ENCODE results near the gene NUDT22.

The NUDT22 gene

DNA sequence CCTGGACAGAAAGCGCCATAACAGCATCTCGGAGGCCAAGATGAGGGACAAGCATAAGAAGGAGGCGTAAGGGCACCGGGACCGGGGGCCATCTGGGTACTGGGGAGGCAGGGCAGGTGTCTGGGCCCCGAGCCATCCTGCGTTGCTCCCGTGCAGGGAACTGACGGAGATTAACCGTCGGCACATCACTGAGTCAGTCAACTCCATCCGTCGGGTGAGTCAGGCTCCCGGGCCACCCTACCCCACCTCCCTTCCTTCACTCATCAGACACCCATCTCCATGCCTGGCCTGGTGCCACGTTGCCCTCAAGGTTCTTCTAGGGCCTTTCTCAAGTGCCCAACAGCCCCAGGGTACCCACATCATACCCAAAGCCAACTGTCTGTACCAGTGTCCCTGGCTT, 40.3 kb downstream of the NUDT22 start:
- TF ChIP-seq, protein P1, sequence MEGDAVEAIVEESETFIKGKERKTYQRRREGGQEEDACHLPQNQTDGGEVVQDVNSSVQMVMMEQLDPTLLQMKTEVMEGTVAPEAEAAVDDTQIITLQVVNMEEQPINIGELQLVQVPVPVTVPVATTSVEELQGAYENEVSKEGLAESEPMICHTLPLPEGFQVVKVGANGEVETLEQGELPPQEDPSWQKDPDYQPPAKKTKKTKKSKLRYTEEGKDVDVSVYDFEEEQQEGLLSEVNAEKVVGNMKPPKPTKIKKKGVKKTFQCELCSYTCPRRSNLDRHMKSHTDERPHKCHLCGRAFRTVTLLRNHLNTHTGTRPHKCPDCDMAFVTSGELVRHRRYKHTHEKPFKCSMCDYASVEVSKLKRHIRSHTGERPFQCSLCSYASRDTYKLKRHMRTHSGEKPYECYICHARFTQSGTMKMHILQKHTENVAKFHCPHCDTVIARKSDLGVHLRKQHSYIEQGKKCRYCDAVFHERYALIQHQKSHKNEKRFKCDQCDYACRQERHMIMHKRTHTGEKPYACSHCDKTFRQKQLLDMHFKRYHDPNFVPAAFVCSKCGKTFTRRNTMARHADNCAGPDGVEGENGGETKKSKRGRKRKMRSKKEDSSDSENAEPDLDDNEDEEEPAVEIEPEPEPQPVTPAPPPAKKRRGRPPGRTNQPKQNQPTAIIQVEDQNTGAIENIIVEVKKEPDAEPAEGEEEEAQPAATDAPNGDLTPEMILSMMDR (IDR thresholded peaks at IDR 0.05; ENCODE audit: low read depth, low read length) = no peak
- no peak overlapping the region for H3K4me3 ChIP-seq (replicated peaks in 1 of 2; ENCODE audit: low read depth in 2 of 2, low read length in 2 of 2)
- DNase-seq (ENCODE audit: low read depth in 2 of 2) = peak in 1 of 2 donors; percentile 64

DNA sequence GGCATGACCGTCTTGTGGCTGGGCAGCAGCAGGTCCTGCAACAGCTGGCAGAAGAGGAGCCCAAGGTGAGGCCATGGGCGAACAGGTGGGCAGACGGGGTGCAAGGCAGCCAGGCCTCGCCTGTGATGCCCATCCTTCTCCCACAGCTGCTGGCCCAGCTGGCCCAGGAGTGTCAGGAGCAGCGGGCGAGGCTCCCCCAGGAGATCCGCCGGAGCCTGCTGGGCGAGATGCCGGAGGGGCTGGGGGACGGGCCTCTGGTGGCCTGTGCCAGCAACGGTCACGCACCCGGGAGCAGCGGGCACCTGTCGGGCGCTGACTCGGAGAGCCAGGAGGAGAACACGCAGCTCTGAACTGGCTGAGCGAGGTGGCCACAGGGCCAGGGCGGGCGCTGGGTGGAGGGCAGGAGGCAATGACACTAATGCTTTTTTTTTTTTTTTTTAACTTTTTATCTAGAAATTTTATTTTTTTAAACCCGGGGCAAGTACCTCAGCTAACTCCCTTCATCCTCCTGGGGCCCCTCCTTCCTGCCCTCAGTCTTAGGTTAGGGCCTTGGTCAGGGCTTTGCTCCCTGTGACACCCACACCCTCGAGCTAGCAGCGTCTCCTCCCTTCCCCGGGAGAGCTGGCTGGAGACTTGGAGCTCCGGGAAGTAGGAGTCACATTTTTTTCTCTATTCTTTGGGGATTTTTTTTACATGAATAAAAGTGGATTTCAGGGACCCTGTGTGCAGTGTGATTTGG, 41.3 kb downstream of the NUDT22 start:
- peak in 1 of 2 donors; percentile 58 for DNase-seq (ENCODE audit: low read depth in 2 of 2)
- TF ChIP-seq, protein P1 (IDR thresholded peaks at IDR 0.05; ENCODE audit: low read depth, low read length) = no peak
- no peak overlapping the region for H3K4me3 ChIP-seq (replicated peaks in 1 of 2; ENCODE audit: low read depth in 2 of 2, low read length in 2 of 2)

DNA sequence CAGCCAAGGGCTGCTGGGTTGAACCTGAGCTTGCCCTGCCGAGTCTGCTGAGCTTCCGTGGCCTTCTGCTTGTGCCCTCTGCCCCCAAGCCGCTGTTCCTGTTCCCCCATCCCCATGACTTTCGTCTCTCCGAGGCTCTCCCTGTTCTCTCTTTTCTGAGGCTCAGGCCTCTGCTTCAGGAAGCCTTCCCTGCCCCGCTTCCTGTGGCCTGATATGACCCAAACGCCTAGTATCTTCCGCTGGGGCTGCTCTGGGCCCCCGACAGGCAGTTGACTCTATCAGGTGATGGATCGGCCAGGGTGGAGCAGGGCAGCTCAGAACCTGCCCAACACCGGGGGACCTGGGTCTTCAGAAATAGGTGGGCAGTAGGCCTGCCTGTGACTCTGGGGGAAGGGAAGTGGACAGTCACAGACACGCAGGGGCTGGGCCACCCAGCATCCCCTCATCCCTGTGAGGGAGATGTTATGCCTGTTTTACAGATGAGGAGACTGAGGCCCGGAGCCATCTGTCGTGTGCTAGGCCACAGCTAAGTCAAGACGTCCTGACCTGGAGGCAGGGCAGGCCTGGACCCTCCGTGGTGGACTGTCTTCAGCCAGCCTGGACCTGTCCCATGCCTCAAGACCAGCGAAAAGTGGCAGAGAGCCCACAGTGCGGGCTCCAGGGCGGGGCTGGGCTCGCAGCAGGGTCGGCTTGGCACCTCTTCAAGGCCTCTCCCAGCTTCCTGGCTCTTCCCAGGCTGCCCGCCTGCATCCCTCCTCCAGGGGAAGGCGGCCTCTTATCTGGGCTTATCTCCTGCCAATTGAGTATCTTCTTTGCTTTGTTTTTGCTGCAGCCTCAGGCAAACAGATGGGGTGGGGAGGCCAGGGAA, 42.2 kb downstream of the NUDT22 start:
- peak; percentile 29 to 93 for DNase-seq (ENCODE audit: low read depth in 2 of 2)
- TF ChIP-seq, protein P1 (IDR thresholded peaks at IDR 0.05; ENCODE audit: low read depth, low read length) = no peak
- peak overlapping the region in 1 of 2 donors; percentile 56 for H3K4me3 ChIP-seq (replicated peaks in 1 of 2; ENCODE audit: low read depth in 2 of 2, low read length in 2 of 2)

DNA sequence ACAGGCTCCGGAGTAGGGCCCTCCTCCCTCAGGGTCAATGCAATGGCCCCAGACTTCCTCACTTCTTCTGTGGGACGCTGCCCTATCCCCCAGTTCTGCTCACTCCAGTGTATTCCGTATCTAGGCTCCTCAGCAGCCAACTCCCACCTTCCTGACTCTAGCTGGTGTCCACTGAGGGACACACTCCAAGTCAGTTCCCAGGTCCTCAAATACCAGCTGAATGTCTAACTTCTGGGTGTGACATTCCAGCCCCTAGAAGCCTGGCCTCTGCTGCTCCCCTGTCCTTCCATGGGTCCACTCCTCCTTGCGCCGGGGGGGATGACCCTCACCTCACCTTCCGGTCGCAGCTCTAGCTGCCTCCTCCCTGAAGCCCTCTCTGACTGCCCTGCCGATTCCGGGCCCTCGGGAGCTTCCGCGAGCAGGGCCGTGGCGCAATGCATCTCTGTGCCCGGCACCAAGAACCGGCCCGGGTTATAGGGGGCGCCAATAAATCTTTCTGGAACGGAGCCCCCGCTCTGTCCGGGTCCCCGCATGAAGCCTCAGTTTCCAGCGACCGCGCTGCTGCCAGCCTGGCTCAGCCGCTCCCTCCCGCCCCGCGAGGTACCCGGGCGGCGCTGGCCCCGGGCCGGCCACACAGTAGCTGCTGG, 42.9 kb downstream of the NUDT22 start:
- peak overlapping the region; percentile 56 for H3K4me3 ChIP-seq (replicated peaks in 1 of 2; ENCODE audit: low read depth in 2 of 2, low read length in 2 of 2)
- TF ChIP-seq, protein P1 (IDR thresholded peaks at IDR 0.05; ENCODE audit: low read depth, low read length) = no peak
- DNase-seq (ENCODE audit: low read depth in 2 of 2) = peak; percentile 75 to 82

DNA sequence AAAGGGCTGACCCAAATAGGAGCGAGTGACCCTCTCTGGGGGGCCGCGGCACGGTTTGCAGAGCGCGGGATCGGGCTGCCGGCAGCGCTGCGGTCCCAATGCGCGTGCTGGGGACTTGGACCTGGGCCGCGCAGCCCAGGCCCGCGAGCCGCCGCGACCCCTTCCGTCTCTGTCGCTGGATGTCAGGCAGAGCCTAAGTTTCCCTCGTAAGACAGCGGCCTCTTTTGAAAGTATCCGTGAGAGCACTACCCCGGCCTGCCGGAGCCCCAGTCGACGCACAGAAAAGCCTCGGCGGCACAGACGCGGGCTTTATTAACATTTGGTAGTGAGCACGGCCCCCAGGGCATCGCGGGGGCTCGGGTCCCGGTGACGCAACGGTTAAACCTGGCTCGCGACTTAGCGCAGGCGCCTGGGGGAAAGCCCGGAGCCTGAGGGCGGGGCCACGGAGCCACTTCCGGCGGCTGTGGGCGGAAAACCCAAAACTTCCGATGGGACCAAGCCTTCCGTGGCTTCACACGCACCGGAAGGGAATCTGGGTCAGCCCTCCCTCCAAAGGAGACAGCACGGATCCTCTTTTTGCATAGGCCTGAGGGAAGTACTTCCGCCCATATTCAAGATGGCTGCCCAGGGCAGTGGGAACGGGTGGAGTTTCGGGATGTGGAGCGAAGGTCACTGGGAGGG, 43.6 kb downstream of the NUDT22 start:
- H3K4me3 ChIP-seq (replicated peaks in 1 of 2; ENCODE audit: low read depth in 2 of 2, low read length in 2 of 2) = peak overlapping the region; percentile 64 to 69
- DNase-seq (ENCODE audit: low read depth in 2 of 2) = peak; percentile 100
- TF ChIP-seq, protein P1 (IDR thresholded peaks at IDR 0.05; ENCODE audit: low read depth, low read length) = no peak
